HFFc6 (cell line): ENCODE results near the gene SLC16A1. TPM values are rescaled to one million over a fixed set of nuclear protein-coding genes. Genes with fewer than 3 reads are reported as not detected.

ENCODE experiments used
- DNase-seq: peaks from one replicate; pipeline ENCODE4 v3.0.0-alpha.2; 2018
- H3K27ac Mint-ChIP-seq: 2 replicates; pipeline ENCODE4 v1.8.0; 2020; ENCODE audit warnings: mild to moderate bottlenecking, mixed read lengths
- H3K27me3 Mint-ChIP-seq: 2 replicates; pipeline ENCODE4 v1.8.0; 2021; ENCODE audit warnings: mild to moderate bottlenecking, moderate library complexity, mixed read lengths; ENCODE audit not compliant: insufficient read depth
- H3K36me3 Mint-ChIP-seq: 2 replicates; pipeline ENCODE4 v1.8.0; 2021; ENCODE audit warnings: low read depth, mixed read lengths
- H3K4me1 Mint-ChIP-seq: 2 replicates; pipeline ENCODE4 v1.8.0; 2020; ENCODE audit warnings: low read depth, mixed read lengths
- H3K4me3 Mint-ChIP-seq: 2 replicates; pipeline ENCODE4 v1.8.0; 2020; ENCODE audit warnings: mild to moderate bottlenecking, moderate library complexity, mixed read lengths
- H3K9me3 Mint-ChIP-seq: 2 replicates; pipeline ENCODE4 v1.8.0; 2020; ENCODE audit warnings: mild to moderate bottlenecking, mixed read lengths
- total RNA-seq, 6 experiments: library from RNA; stranded (reverse); fragmentation: NEBNext Ultra II Directional; extraction: Animal tissue kit (Norgen Biotek cat#: 25700); gene quantifications; 2 replicates in 1 of 6; 3 replicates in 5 of 6; pipeline ENCODE4 v1.2.3, GENCODE V29; 2021
- TF ChIP-seq, protein P1 (sequence below): fragments of 200-600 bp; sonication (generic); IDR thresholded peaks from 2 replicates; pipeline ENCODE4 v1.5.0; 2021; ENCODE audit warnings: antibody characterized with exemption, mild to moderate bottlenecking

The SLC16A1 gene
- total RNA-seq, 6 experiments from 2014 or later: 61.0 to 95.0 (median 69.4) TPM

DNA sequence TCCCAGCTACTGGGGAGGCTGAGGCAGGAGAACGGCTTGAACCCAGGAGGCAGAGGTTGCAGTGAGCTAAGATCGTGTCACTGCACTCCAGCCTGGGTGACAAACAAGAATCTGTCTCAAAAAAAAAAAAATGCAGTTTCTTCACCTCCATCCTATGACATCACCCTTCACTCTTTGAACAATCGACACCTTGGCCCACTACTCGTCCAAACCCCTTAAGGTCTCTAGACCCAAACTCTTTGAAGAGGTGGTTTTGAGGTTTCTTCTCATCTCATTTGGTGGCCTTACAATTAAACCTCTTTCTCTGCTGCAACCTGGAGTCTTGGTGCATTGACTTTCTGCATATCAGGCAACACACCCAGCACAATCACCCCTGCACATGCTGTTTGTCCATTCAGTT is 86.1 kb downstream of the SLC16A1 start:
- TF ChIP-seq, protein P1, sequence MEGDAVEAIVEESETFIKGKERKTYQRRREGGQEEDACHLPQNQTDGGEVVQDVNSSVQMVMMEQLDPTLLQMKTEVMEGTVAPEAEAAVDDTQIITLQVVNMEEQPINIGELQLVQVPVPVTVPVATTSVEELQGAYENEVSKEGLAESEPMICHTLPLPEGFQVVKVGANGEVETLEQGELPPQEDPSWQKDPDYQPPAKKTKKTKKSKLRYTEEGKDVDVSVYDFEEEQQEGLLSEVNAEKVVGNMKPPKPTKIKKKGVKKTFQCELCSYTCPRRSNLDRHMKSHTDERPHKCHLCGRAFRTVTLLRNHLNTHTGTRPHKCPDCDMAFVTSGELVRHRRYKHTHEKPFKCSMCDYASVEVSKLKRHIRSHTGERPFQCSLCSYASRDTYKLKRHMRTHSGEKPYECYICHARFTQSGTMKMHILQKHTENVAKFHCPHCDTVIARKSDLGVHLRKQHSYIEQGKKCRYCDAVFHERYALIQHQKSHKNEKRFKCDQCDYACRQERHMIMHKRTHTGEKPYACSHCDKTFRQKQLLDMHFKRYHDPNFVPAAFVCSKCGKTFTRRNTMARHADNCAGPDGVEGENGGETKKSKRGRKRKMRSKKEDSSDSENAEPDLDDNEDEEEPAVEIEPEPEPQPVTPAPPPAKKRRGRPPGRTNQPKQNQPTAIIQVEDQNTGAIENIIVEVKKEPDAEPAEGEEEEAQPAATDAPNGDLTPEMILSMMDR: no peak
- Mint-ChIP-seq H3K9me3 (no peaks in the 10 kb centered on the region), H3K27ac (no peak overlapping the region), H3K4me3 (no peak overlapping the region), H3K4me1 (peaks cover 72% of the 10 kb centered on the region), H3K36me3 (no peaks in the 10 kb centered on the region), H3K27me3 (no peaks in the 10 kb centered on the region; the same call in 1 of the 2 replicates)
- DNase-seq: no peak

DNA sequence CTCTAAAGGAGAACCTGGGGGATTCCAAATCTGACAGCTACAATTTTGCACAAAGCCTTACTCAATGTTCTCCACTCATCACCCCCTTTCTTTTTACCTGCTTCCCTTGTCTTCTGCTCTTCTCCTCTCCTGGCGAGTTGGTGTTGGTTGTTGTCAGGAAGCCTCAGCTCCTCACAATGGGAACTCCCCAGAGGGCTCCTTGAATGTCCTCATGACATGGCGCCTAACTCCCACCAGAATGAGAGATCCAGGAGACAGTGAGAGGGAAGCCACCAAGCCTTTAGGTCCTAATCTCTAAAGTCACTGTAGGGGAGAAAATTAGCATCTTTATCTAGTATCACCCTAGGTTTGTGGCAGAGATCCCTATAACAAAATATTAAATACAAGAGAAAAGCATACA is 87.8 kb downstream of the SLC16A1 start:
- Mint-ChIP-seq H3K4me1 (peaks cover 59% of the 10 kb centered on the region), H3K4me3 (no peak overlapping the region), H3K9me3 (no peaks in the 10 kb centered on the region), H3K27ac (peak overlapping the region; percentile 57), H3K27me3 (no peaks in the 10 kb centered on the region; the same call in 1 of the 2 replicates), H3K36me3 (no peaks in the 10 kb centered on the region)
- TF ChIP-seq, protein P1: no peak
- no peak for DNase-seq

DNA sequence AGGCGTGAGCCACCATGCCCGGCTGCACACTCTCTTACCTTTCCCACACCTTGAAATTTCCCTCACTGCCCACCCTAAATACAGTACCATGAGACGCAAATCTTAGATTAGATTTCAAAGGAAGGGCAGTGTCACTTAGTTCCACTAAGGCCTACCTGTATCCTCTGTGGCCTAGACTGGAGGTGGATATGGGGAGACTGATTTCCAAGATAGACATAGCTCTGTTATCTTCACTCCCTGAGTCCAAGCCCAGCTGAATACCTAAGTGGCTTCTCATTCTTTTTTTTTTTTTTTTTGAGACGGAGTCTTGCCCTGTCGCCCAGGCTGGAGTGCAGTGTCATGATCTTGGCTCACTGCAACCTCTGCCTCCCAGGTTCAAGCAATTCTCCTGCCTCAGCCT is 89.0 kb downstream of the SLC16A1 start:
- Mint-ChIP-seq H3K4me3 (peak overlapping the region; percentile 44), H3K27ac (peak overlapping the region; percentile 91)

DNA sequence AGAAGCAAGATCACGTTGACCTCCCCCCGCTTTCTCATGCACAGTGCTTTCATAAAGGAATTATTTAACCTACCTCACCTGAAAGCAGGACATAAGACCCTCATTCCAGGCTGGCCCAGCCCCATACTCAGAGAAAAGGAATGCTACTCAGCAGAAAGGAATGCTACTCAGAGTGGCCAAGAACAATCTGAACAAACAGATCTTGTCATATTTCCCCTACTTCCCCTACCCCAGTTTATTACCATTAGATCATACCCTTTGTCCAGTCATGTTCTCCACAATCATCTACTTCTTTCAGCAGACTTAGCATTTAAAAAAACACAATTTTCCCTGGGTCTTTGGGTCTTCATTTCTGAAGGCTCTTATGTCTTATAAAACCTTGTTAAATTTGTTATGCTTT is 89.8 kb downstream of the SLC16A1 start:
- TF ChIP-seq, protein P1: no peak
- H3K27ac Mint-ChIP-seq: peak overlapping the region; percentile 91
- no peaks in the 10 kb centered on the region for H3K27me3 Mint-ChIP-seq
- DNase-seq: peak; percentile 82
- peaks cover 49% of the 10 kb centered on the region for H3K4me1 Mint-ChIP-seq
- H3K36me3 Mint-ChIP-seq: no peaks in the 10 kb centered on the region
- H3K4me3 Mint-ChIP-seq: peak overlapping the region; percentile 44
- no peaks in the 10 kb centered on the region for H3K9me3 Mint-ChIP-seq

More for the DNA sequence above, 89.0 kb downstream of the SLC16A1 start:
- H3K9me3 Mint-ChIP-seq: no peaks in the 10 kb centered on the region
- H3K36me3 Mint-ChIP-seq: no peaks in the 10 kb centered on the region
- H3K27me3 Mint-ChIP-seq: no peaks in the 10 kb centered on the region; the same call in 1 of the 2 replicates
- DNase-seq: no peak
- TF ChIP-seq, protein P1: no peak
- peaks cover 49% of the 10 kb centered on the region for H3K4me1 Mint-ChIP-seq

DNA sequence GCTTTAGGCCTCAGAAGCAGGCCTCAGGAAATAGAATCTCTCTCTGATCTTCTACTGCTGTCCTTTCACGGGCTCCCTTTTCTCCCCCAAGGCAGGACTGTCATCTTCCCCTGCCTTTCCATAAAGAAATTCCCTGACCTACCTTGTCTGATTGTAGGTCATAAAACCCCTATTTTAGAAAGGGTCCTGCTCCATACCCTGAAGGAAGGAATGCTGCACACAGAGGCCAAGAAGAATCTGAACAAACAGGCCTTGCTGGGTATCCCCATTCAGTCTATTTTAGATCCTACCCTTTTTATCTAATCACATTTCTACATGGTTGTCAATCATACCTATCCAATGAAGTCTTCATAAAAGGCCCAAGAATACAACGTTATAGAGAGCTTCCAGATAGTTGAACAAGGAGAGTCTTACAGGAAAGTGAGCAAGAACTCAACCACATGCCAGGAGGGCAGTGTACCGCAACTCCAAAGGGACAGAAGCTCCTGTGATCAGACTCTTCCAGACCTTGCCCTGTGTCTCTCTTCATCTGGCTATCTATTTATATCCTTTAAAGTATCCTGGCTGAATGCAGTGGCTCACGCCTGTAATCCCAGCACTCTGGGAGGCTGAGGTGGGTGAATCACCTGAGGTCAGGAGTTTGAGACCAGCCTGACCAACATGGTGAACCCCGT is 93.1 kb downstream of the SLC16A1 start:
- no peak for DNase-seq
- no peaks in the 10 kb centered on the region for H3K9me3 Mint-ChIP-seq
- H3K27ac Mint-ChIP-seq: no peak overlapping the region
- peaks cover 24% of the 10 kb centered on the region for H3K4me1 Mint-ChIP-seq
- no peaks in the 10 kb centered on the region for H3K36me3 Mint-ChIP-seq
- no peak overlapping the region for H3K4me3 Mint-ChIP-seq
- H3K27me3 Mint-ChIP-seq: no peaks in the 10 kb centered on the region
- TF ChIP-seq, protein P1: no peak

Other genes starting within 250 kb of the SLC16A1 start
- 100 to 1,000 TPM; 579 to 610 (median 596) TPM for gene RHOC, start 249.1 kb downstream of the SLC16A1 start, total RNA-seq
- gene PPM1J, start 240.9 kb downstream of the SLC16A1 start, total RNA-seq: 1 to 10 TPM; 1.1 to 1.7 (median 1.4) TPM
- 1 to 10 TPM; 5.6 to 8.5 (median 7.4) TPM for gene LRIG2, start 117.0 kb upstream of the SLC16A1 start, total RNA-seq